NCI-H345 treated with DMSO at 0.1 percent for 48 hours (cell line): ENCODE measurements around the gene CCDC28A.
"Not testable (repeated sequence)": the region's sequence is repeated elsewhere in the genome, so short reads cannot be mapped to it uniquely, and the experiment has no call there.

Experiments
- DNase-seq: peaks from one replicate; lab custom pipeline; 2025; ENCODE audit not compliant: unreplicated experiment; lab: John Stamatoyannopoulos, UW

CCDC28A gene

GRCh38 chr6:138773177-138774091, at the start of gene CCDC28A:
Gene CCDC28A (plus strand): TSS chr6:138773769. CDS start chr6:138776121, 2,352 bp downstream.
- peak; percentile 89 for DNase-seq

- DNase-seq = no peak
These were observed 49.6 kb upstream of the CCDC28A start for GRCh38 chr6:138724015-138724414.

- no peak for DNase-seq
These were observed 47.4 kb upstream of the CCDC28A start for GRCh38 chr6:138726066-138726756.

DNA sequence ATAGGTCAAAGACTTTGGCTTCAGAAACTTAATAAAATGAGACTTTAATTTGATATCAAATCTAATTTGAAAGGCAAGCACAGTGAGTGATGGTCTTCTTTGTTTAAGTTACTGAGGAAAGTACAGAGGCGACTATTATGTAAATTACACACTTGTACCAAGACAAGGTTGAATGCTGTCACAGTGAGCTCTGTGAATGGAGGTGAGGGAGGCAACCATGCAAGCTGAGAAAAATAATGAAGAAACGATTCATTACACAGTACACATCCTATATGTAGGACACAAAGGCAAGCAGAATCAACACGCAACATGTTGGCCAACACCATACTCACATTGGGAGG, 46.8 kb upstream of the CCDC28A start:
- no peak for DNase-seq

GRCh38 chr6:138727182-138727581, 46.4 kb upstream of the CCDC28A start:
- no peak for DNase-seq

GRCh38 chr6:138728662-138729061, 44.9 kb upstream of the CCDC28A start:
- no peak for DNase-seq

- not testable (repeated sequence) for DNase-seq
These were observed 43.5 kb upstream of the CCDC28A start for GRCh38 chr6:138730037-138730436.

DNA sequence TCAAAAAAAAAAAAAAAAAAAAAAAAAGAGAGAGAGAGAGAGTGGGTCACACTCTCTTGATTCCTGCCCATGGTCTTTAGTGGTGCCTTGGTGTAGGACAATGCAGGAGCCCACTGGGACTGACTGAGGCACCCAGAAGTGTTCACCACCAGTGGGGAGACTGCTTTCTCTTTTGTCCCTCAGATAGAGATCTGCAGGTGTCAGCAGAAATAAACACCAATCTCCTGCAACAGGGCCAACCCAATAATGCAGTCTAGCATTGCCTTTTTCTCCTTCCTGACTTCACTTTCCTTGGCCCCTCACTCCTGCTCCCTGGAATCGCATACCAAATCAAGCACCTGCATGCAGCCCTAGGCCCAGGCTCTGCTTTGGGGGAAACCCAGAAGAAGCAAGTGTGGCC, 39.0 kb upstream of the CCDC28A start:
- DNase-seq = no peak

- DNase-seq = no peak
These were observed 36.9 kb upstream of the CCDC28A start for GRCh38 chr6:138736640-138737039.

- DNase-seq = no peak
These were observed 21.6 kb upstream of the CCDC28A start for GRCh38 chr6:138752017-138752416.

- DNase-seq = no peak
These were observed 16.4 kb upstream of the CCDC28A start for GRCh38 chr6:138757136-138757535.

- DNase-seq = peak; percentile 12
These were observed 7.5 kb upstream of the CCDC28A start for GRCh38 chr6:138765896-138766655.

GRCh38 chr6:138769102-138769676, 4.4 kb upstream of the CCDC28A start:
- no peak for DNase-seq

DNA sequence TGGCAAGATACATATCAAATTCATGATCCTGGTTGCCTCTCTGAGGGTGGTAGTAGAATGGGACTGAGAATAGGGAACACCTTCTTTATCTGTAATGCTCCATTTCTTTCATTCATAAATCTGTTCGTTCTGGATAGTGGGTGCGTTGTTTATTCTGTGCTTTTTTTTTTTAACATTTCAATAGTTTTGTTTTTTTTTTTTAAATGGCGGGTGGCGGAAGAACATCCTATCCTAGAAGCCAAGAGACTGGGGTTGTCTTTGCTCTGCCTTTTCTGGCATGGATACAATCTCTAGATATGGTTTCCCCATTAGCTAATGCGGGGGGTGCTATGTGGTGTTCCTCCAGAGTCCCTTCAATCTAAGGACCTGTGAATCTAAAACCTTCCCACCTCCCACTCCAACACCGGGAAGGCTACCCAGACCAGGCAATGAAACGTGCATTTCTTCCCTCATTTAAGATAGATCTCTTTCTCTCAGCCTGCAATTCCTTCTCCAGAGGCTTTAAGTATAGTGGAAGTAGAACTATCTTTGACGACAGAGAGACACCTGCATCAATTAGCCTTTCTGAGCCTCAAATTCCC, 883 bp upstream of the CCDC28A start:
- no peak for DNase-seq

- DNase-seq = no peak
These were observed 801 bp downstream of the CCDC28A start for GRCh38 chr6:138774370-138774769.

- no peak for DNase-seq
These were observed 3.1 kb downstream of the CCDC28A start for GRCh38 chr6:138776659-138777058.

DNA sequence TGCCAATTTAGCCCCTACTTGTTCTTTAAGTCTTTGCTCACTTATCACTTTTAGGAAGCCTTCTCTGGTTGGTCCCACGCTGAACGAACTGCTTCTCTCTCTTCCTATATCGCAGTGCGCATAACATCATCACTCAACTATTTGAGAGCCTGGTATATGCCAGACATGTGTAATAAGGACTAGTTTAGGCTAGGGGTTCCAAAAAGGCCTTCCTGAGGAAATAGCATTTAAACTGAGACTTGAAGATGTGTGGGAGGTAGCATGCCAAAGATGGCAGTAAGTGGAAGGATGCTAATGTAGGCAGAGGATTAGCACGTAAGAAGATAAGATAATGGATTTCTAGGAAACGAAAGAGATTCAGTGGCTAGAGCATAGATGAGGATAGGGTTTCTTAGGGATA, 4.8 kb downstream of the CCDC28A start:
- no peak for DNase-seq

DNA sequence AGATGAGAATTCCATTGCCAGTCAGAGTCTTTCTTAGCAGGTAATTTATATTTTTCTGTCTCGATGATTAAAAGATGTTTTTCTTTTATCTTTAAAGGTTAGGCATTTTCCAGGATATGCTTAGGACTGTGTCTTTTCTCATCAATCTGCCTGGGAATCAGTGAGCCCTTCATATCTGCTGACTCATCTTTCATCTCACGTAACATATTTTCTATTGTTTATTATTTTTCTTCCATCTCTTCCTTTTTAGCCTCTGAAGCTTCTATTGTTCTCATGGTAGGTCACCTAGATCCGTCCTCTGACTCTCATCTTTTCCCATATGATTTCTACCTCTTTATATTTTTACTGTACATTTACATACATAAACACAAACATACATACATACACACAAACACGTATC, 8.7 kb downstream of the CCDC28A start:
- DNase-seq = no peak

- no peak for DNase-seq
These were observed 11.5 kb downstream of the CCDC28A start for GRCh38 chr6:138785079-138785478.

DNA sequence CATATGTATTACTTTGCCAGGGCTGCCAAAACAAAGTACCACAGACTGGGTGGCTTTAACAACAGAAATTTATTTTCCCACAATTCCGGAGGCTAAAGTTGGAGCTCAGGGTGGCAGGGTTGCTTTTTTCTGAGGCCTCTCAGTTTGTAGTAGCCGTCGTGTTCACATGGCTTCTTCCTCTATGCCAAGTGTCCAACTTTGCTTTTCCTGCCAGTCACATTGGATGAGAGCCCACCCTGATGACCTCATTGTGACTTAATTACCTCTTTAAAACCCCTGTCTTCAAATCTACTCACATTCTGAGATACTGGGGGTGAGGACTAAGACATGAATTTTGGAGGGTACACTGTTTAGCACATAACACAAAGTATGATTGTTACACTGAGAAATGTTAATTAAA, 12.4 kb downstream of the CCDC28A start:
- no peak for DNase-seq

DNA sequence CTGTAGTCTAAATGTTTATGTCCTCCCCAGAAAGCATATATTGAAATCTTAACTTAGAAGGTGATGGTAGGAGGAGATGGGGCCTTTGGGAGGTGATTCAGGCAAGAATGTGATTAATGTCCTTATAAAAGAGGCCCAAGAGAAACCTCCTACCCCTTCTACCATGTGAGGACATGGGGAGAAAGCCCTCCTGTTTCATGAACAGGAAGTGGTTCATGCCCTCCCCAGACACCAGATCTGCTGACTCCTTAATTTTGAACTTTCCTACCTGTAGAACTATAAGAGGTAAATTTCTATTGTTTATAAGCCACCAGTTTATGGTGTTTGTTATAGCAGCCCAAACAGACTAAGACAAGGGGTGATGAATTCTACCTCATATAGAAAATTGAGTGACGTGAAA, 13.6 kb downstream of the CCDC28A start:
- no peak for DNase-seq
